Bone marrow (tissue), 2 donors: Measurements from ENCODE around the gene PIGK.
A peak's percentile ranks its signal among the peaks of the same experiment; 100 is the strongest.
"Not testable (repeated sequence)": the region's sequence is repeated elsewhere in the genome, so short reads cannot be mapped to it uniquely, and the experiment has no call there.

Source experiments
- DNase-seq, 2 donors: peaks; one replicate each; lab custom pipeline; 2025; lab: John Stamatoyannopoulos, UW

The PIGK gene

DNA sequence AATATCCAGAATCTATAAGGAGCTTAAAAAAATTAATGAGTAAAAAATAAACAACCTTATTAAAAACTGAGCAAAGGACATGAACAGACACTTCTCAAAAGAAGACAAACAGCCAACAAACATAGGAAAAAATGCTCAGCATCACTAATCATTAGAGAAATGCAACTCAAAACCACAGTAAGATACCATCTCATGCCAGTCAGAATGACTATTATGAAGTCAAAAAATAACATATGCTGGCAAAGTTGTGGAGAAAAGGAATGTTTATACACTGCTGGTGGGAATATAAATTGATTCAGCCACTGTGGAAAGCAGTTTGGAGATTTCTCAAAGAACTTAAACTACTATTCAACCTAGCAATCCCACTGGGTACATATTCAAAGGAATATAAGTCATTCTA lies 25.3 kb downstream of the PIGK start:
- no peak for DNase-seq

DNA sequence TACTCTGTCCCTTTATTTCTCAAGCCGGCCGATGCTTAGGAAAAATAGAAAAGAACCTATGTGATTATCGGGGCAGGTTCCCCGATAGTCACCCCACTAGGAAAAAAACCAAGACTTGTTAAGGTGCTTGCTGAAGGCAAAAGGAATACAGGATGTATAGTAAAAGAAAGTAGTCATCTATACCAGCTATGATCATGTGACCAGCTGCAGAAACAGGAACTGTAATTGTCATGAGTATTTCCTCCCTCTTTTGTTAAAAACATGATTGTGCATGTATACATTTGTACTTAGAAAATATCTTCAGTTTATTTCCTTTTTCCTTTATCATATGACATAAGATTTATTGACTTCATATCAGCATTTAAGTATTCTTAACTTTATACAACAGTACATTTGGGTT lies 30.5 kb downstream of the PIGK start:
- peak in 1 of 2 donors; percentile 27 for DNase-seq

DNA sequence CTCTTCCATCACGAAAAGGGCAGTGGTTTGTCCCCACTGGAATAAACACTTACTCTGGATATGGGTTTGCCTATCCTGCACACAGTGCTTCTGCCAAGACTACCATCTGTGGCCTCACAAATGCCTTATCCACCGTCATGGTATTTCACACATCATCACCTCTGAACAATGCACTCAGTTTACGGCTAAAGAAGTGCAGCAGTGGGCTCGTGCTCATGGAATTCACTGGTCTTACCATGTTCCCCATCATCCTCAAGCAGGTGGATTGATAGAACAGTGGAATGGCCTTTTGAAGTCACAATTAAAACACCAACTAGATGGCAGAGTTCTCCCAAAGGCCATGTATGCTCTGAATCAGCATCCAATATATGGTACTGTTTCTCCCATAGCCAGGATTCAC lies 32.3 kb downstream of the PIGK start:
- not testable (repeated sequence) for DNase-seq

DNA sequence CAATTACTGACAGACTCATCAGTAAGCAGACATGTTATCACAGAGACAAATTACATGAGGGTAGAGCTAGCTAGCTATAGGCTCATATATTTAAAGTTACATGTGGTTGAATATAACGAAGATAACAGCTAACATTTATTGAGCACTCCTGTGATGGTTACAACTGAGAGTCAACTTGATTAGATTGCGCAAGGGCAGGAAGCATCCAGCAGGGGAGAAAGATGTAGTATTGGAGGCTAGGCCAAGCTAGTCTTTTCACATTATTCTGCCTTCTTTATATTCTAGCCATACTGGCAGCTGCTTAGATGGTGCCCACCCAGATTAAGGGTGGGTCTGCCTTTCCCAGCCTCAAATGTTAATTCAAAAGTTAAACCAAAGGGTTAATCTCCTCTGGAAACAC lies 37.1 kb downstream of the PIGK start:
- no peak for DNase-seq

DNA sequence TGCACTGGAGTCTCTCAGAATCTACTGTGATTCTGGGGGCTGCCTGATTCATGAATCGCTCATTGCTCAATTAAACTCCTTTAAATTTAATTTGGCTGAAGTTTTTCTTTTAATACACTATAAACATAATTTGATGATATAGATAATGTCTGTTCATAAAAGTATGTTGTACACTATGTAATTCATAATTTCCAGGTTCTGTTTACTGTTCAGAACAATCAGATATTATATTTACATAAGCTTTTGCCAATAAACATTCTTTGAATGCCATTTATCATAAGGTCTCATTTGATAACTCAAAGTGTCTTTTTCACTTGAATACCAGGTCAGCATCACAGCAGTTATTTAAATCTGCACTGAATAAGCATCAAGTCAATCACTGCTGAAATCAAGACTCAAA lies 39.6 kb downstream of the PIGK start:
- DNase-seq, result no peak

DNA sequence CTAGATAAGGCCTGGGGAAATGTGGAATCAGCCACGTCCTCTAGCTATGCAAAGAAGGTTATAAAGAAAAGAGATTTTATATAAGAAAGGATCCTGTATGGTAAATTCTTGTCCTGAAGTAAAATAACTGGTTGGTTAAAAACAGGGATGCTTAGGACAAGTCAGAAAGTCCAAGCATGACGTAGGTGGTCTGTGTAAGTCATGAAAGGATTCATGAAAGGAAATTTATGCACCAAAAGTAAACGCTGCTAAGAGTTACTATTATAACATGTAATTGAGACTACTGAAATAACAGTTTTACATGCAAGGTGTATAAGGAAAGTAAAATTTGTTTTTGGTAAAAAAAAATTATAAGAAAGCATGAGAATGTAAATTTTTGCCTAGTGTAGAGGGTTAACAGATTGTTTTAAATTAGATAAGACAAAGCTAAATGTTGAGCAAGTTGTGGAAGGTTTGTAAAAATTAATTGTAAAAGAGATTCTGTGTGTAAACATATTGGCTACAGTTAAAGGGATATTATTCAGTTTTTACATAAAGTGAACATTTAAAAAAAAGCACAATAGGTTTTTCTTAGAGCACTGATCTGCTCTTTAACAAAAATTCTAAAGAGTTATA lies 43.9 kb downstream of the PIGK start:
- no peak for DNase-seq

DNA sequence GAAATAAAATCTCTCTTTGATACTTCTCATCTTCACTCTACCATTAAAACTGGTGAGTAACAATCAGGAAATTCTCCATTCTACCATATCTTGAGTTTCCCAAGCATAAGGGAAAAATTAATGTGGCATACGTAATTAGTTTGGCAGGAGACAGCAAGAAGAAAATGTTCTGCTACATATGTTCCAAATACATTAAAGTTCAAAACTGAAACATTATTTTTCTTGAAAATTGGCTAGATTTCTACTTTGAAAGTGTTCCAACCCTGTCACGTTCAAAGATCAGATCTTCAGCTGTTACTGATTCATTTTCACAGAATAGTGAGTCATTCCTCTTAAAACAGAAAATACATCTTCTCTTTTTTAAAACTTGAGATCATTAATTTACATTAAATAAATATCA lies 48.5 kb downstream of the PIGK start:
- DNase-seq, result no peak

DNA sequence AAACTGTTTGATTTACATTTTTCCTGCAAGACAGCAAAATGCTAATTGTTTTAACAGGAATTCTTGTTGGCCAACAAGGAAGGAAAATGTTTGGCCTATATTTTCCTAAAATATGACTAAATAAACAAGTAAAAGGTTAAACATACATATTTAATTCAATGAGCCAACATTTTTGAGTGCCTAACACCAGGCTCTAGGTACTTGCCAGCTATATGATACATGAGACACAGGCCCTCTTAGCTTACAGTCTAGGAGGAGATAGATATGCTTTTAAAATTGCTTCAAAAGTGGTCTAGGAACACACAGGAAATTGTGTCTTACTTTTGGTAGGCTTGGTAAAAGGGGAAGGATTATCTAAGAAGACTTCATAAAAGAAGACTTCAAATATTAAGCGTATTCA lies 50.9 kb downstream of the PIGK start:
- DNase-seq, result no peak

DNA sequence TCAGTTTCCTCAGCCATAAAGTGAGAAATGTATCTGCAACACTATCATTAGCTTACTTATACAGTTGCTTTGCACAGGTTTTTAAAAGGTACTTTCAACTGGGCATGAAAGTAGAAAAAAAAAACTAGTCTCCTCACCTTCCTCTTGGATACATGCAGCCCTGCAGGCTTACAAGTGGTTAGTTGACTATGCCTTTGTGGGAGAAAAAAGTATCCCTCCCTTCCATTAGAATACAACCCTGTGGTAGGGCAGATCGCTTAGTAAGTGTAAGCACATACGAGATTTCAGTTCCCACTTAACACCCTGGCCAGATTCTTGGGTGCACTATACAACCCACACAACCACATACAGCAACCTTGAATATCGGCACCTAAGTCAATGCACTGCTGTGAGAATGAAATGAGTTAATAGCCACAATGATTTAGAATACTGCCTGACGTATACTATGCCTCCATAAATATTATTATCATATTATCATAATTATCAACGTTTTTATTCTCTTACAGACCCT lies 54.7 kb downstream of the PIGK start:
- DNase-seq, result no peak

DNA sequence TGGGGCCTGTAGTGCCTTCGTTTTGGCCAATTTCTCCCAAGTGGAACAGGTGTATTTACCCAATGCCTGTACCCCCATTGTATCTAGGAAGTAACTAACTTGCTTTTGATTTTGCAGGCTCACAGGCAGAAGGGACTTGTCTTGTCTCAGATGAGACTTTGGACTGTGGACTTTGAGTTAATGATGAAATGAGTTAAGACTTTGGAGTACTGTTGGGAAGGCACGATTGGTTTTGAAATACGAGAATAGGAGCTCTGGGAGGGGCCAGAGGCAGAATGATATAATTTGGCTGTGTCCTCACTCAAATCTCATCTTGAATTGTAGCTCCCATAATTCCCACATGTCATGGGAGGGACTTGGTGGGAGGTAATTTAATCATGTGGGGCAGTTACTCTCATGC lies 59.5 kb downstream of the PIGK start:
- DNase-seq, result not testable (repeated sequence)

DNA sequence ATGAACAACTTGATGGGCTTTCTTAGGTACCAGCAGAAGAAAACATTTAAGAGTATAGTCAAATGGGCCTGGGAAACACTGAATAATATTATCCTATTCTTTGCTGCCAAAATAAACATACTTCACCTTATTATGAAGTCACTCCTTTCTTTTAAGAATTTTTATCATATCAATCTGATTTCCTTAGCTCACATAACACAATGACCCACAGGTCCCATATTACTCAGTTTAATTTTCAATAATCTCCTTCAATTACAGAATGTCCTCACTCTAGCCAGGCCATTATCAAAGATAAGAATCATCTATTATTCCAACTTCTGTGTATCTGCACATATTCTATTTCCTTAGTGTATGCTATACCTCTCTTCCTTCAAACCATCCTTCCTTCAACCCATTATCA lies 63.0 kb downstream of the PIGK start:
- no peak for DNase-seq

DNA sequence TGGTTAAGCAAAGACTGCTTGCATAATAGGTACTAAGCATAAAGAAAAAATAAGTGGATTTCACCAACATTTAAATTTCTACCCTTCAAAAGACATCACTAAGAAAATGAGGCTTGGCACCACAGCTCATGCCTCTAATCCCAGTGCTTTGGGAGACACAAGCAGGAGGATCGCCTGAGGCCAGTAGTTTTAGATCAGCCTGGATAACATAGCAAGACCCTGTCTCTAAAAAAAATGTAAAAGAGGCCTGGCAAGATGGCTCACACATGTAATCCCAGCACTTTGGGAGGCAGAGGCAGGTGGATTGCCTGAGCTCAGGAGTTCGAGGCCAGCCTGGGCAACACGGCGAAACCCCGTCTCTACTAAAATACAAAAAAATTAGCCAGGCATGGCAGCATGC lies 73.0 kb downstream of the PIGK start:
- DNase-seq, result no peak

DNA sequence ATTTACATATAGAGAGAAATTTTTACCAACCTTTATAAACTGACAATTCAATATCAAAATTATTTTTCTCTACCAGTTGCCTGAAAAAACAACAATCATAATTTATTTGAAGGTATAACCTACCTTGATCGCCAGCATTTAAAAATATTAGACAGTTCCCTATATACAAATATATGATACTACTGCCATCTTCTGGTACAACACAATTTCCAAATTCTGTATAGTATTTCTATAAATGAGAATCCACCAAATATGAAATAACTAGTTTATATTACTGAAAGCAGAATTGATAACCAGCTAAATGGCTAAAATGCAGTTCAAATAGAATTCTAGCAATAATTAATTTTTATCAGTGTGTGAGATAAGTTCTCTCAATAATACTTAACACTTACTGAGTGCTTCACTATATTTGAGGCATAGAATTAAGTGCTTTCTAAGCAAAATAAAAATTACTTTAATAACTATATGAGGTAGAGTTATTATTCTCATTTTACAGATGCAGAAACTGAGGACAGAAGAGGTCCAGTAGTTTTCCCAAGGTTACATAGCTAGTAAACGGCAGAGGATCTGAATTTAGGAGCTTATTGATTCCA lies 75.6 kb downstream of the PIGK start:
- no peak for DNase-seq

DNA sequence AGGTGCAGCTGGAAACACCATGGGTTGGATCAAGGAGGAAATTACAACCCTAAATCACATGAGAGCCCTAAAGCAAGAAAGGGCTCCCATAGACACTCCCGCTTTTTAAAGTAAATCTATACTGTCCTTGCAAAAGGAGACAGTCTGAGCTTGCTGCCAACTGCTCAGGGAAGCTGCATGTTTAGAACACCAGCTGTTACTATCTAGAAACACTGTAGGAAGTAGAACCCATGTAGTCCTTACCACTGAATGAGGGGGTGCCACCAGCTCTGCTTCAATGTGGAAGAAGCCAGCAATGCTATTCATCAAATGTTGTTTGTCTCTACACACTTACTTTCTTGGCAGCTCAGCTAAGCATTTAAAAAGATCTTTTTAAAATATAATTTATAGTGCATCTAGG lies 79.8 kb downstream of the PIGK start:
- no peak for DNase-seq

DNA sequence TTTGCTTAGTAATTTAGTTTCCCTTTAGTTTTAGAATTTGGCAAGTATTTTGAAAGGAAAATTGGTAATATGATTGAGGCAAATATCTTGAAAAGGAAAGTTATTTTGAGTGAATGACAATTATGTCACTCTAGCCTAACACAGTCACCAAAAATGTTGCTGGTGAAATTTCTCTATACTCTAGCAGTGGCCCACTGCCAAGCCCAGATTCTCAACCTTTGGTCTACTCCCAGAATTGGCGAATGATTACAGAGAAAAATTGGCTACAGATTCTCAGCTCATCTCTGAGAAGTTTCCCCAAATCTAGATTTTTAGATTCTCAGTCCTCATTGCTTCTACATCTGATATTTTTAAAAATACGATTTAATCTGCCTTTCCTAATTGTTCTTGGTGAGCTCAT lies 84.9 kb downstream of the PIGK start:
- no peak for DNase-seq

DNA sequence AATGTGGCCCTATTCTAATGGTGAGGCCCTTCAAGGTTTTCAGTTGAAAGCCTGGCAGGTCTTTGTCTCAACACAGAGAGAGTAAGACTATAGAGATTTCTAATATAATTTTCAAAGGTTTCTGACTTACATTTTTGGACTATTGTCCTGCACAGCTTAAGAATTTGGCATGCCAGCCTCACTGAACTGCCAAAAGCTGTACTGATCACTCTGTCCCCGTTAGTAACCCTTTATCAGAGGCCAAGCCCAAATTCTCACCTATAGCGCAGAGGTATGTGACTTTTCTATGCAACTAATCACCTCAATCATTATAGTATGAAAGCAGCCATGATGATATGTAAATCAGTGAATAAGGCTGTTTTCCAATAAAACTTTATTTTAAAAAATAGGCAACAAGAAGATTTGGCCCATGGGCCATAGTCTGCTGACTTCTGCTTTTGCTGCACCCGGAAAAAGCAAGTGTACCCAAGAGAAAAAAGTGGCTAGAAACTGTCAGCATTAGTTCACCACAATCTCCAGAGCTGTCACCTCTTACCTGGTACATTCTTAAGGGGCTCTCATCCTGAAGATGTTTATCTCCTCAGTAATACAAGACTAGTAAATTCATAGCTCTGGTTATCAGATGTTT lies 85.4 kb downstream of the PIGK start:
- no peak for DNase-seq

DNA sequence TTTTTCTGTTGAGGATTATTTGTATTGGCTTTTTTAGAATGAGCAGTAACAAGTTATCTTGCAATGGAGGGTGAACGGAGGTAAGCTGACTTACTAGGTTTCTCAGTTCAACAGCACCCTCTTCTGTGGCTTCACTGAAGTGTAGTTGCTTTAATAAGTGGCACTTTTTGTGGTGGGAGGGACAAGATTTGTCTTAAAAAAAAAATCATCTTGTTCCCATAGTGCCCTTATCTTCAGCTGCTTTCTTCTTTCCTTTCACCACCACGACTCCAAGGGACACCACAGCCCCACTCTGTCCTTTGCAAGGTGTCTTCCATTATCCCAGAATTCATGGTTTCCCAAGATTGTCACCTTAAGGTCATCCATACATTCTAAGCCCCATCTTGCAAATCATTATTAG lies 92.9 kb downstream of the PIGK start:
- DNase-seq, result peak in 1 of 2 donors; percentile 31

DNA sequence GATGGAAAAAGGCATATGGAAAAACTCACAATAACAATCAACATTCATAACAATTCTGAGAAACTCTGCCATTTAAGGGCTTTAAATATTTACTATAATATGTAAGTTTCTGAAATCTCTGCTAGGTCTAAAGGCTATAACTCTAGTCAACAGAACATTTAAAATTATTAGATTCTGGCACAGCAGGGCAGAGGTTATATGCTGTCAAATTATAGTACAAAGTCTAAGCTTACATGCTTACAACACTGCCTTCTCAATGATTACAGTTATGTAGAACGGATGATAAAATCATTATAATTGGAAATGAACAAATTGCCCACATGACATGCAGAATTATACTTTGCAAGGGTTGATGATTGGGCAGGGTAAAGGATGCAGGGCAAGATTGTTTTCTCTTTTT lies 97.7 kb downstream of the PIGK start:
- no peak for DNase-seq

DNA sequence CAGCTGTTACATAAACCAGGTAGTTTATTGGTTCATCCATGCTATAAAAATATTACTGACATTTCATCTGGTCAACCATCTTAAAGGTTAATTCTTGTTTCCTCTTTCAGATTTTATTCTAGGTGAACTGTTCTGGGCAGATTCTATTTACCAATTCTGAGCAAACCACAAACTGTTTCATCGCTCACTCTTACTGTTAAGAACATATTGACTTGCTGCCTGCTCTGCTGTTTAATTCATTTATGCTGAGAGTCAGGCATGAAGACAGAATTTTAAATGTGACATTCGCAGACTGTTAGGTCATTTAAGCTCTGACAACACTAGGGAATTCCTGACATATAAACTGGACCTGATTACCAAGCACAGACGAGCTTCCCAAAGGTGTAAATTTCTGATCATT lies 98.3 kb downstream of the PIGK start:
- no peak for DNase-seq

DNA sequence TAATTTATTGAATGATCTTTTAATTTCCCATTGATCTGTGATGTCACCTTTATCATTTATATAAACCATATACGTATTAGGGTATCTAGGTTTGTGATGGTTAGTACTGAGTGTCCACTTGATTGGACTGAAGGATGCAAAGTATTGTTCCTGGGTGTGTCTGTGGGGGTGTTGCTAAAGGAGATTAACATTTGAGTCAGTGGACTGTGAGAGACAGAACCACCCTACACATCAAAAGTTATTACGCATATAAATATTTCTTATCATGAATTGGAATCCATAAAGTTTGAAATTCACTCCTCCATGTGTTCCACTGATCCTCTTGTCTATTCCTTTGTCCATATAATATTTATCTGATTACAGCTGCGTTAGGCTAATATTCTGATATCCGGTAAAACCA lies 100.5 kb downstream of the PIGK start:
- no peak for DNase-seq

DNA sequence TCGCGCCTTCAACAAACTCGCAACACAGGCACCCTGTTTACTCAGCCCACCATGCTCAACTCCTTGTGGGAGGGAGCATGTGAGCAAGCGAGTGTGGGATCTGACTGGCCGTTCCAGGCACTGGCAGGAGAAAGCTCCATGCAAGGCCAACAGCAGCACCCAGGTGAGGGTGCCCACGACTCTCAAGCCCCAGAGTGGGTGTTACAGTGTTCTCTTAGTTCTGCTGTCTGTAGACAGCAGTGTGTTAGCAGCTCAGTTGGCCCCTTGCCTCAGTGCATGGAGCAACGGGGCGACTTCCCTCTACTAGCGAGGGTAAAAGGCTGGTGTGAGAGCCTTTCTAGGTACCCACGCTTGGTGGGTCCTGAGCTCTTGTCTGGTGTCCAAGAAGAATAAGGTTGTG lies 114.6 kb downstream of the PIGK start:
- no peak for DNase-seq

DNA sequence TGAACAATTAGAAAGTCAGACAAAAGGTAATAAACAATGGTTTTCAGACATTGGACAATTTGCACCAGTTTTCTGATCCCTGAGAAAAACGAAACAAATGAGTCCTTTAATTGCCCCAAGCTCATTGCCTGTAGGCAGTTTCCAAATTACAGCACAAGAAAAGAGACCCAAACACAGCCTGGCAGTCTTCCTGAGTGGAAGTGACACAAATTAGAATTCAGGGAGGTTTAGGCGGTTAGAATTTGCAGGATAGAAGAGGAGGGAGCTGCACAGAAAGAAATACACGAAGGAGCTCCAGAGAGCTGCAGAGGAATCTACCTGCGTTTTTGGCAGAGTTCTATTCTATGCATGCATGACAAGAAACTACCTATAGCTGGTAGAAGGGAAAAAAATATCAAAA lies 115.7 kb downstream of the PIGK start:
- DNase-seq, result no peak

DNA sequence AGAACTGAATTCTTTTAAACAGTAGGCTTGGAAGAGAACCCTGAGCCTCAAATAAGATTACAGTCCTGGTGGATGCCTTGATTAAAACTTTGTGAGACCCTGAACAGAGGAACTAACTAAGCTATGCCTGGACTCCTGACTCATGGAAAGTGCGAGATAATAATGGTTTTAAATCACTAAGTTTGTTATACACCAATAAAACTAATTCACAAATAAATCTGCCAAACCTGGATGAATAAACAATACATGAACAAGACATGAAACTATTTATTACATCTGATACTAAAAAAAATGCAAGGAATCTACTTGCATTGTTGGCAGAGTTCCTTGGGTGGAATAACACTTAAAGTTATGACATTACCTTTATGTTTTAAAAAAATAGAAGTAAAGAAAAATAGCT lies 118.4 kb downstream of the PIGK start:
- no peak for DNase-seq
